ENCODE measurements around the gene ZNRF3. TPM values are rescaled to one million over a fixed set of nuclear protein-coding genes. Genes with fewer than 3 reads are reported as not detected.
"Not testable (repeated sequence)": the region's sequence is repeated elsewhere in the genome, so short reads cannot be mapped to it uniquely, and the experiment has no call there.

The ZNRF3 gene
- total RNA-seq, 1 donor from 2014 or later = 3.3 TPM

DNA sequence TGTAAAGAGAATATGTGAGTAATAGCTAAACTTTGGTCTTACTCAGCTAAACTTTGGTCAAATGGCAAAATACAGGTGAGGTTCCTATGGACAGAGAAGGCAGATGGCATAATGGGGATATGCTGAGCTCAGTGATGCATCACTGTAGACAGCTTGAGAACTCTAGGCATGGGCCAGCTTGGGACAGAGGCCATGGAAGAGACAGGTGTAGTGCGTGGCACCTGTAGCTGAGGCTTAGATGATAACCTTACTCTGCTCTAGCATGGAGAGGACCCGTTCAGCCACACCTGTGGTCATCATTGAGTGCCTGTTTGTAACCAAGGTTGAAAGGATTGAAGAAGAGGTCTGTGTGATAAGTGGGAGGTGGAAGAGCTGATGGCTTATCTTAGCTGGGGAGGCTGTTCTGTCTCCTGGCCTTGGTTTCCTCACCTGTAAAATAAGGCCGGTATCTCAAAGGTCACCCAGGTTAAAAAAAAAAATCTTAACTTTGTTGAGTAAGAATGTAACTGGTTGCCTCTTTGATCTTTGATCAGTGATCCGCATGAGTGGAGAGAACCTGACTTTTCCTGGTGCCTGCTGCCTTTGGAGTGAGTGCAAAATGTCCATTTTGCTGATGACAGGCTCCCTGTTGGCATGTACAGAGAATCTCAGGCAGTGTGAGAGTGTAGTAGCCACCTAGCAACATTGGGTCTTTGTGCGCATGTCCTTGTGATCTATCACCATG lies 48.6 kb downstream of the ZNRF3 start:
- DNase-seq (ENCODE audit: low read depth, low spot score) = no peak

DNA sequence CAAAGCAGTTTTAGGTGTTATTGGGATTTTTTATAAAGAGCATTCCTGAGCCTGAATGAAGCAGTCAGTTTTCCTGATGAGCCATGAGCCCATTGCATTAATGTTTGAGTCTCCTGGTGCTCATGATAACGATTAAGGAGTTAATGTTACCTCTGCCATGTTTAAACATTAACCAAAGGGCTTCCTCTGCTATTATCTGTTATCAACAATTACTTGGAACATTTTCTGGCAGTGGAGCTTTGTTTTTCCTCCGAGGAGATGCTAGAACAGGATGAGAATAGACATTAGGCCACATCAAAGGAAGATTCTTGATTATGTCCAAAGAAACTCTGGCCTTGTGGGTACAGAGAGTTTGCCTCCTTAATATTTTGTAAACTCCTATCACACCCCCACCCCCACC lies 49.9 kb downstream of the ZNRF3 start:
- DNase-seq (ENCODE audit: low read depth, low spot score) = no peak

DNA sequence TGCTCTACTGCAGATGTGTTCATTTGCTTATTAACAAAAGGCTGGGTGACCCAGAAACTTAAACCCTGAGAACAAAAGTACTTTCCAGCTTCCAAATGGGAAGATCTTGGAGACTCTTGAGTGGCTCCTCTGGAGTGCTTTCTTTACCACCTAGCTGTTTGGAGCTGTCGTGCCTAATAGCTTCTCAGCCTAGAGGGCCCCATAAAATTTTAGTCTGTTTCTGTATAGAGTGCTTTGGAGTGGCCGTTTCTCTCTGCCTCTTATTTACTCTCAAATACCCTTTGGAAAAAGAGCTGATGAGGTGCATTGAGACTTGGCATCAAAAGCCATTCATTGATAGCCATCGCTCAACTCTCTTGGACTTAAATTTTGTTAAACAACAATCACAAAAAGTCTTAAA lies 50.7 kb downstream of the ZNRF3 start:
- no peak for DNase-seq (ENCODE audit: low read depth, low spot score)

DNA sequence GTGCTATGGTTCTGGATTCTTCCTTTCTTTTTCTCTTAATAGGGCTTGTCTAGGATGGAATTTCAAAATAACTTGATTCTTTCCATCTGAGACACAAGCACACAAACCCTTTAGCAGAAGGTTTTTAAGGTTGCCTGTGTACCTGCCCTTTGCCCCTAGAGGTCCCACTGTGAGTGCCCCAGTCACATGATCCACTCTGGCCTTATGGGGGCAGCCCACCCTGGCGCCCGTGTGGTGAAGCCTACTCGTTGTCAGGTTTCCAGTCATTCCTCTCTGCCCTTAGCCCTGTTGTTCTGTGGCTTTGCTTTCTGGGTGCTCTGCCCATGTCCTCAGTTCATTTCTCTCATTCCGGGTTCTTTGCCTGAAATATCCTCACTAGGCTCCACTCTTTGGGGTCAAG lies 51.8 kb downstream of the ZNRF3 start:
- no peak for DNase-seq (ENCODE audit: low read depth, low spot score)

DNA sequence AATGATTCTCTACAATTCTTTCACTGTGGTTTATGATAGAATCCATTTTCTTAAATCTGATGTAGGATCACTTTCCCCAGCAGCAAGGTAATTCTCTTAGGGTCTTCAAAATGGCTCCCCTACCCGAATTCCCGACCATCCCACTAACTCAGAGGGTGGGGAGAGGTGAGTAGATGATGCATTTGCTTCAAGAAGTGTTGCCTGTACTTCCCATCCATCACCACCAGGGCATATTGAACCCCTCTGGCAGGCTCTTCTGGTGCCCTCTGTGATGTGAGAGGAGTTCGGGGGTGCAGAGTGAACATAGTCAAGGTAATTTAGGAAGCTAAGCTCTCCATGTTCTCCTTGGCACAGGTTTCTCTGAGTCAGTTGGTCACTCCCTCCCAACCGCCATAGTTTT lies 52.3 kb downstream of the ZNRF3 start:
- DNase-seq (ENCODE audit: low read depth, low spot score) = no peak

DNA sequence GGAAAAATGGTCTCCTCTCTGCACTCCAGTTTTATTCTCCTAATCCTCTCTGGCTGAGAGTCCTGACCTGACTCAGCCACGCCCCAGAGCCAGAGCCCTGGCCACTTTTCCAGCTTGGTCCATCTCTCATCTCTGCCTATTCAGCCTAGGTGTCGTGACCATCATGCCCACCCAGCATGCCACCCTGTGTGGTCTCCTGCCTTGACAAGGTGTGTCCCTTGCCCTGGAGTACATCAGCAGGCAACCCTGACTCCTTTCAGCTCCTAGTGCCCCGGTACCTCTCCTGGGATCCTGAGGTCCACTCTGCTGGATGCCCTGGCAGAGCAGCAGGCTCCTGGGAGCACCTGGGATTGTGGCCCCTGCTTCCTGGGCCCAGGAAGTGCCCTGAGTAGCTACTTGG lies 52.8 kb downstream of the ZNRF3 start:
- DNase-seq (ENCODE audit: low read depth, low spot score) = no peak

DNA sequence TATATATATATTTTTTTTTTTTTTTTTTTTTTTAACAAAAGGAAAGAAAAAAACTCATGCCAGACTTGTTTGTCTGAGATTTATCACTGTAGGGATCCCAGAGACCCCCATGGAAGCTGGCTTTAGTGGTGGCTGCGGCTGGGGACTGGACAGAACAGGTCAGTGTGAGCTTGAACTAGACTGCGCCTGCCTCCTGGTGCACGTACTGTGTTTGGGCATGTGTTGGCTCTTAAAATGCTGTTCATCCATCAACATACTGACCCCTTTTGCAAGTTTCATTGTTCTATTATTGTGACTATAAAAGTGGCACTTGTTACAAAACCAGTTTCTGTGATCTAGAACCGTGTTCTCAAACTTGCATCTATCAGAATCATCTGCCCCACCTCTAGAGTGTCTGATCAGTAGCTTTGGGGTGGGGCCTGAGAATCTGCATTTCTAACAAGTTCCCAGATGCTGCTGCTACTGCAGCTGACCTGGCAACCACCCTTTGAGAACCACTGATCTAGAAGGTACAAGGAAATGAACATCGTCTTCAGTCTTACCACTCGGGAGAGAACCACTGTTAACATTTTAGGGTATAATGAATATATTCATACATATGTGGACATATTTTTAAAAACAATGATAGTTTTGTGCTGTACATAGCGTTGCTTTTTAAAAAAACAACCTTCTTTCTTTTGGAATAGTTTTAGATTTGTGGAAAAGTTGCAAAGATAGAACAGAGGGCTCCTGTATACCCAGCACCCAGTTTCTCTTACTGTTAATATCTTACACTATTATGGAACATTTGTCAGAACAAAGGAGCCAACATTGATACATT lies 54.0 kb downstream of the ZNRF3 start:
- no peak for DNase-seq (ENCODE audit: low read depth, low spot score)

DNA sequence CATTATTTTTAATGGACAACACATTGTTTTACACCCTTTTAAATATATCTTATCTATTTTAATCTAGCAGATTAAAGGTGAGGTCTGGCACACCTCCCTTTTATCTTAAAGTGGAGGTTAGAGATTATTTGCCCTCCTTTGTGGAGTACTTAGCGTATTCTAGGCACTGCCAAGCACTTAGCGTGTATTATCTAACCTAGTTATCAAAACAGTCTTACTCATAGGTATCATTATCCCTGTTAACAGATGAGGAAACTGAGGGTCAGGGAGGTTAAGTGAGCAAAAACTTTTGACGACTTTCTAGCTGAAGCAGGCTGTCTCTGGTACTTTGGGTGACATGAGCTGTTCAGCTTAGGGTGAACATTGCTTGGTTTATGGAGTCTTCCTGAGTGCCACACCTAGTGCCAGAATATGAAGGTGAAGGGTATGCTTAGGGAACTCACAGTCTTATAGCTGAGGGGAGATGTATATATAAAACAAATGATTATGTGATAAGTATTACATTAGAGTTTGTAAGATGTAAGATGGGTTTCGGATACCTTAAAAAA lies 55.0 kb downstream of the ZNRF3 start:
- DNase-seq (ENCODE audit: low read depth, low spot score) = no peak

DNA sequence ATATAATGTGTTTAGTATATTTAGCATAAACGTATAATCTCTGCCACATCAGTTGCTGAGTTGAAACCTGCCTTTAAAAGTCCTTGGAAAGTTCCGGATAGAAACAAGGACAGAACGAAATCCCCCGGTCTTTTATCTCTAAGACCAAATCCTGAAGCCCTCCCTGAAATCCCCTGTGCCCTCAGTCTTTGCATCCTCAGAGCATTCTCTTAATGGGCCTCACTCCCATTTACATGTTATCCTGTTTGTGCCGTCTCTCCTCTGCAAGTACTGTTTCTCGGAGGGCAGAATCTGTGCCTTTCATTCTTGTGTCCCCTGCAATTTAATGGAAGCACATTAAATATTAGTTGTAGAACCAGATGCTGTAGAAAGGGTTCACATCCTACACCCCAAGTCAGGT lies 56.0 kb downstream of the ZNRF3 start:
- no peak for DNase-seq (ENCODE audit: low read depth, low spot score)

DNA sequence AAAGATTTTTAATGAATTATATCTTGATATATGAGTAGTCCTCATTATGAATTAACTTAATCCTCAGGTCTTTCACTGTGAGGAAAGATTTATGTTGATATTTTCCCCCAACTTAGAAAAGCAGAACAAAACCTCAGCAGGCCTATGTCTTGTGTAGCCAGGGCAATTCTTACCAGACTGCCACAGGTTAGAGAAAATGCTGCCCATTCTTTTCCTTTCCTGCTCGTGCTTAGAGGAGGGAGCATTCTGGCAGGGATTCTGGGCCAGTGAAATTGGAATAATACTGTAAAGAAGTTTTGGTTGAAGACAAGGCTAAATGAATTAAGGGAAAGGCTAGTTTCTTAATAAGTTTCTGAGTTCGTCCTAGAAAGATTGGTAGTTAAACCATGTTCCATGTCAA lies 56.6 kb downstream of the ZNRF3 start:
- DNase-seq (ENCODE audit: low read depth, low spot score) = no peak

DNA sequence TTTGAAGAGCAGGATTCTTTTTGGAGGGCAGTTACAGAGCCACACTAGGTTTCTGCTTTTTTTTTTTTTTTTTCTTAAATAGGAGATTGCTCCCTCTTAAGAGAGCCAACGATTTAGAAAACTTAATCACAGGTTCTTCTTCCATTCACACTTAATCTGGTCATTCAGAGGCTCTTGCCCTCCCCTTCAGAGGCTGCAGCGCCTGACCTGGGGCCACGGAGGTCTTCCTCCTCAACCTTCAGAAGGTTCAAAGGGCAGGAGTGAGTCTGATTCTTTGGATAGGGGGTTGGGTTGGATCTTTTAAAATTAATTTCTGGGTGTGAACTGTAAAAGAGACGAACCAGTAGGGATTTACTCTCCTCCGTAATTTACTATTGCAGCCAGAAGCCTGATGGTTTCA lies 57.1 kb downstream of the ZNRF3 start:
- DNase-seq (ENCODE audit: low read depth, low spot score) = no peak

DNA sequence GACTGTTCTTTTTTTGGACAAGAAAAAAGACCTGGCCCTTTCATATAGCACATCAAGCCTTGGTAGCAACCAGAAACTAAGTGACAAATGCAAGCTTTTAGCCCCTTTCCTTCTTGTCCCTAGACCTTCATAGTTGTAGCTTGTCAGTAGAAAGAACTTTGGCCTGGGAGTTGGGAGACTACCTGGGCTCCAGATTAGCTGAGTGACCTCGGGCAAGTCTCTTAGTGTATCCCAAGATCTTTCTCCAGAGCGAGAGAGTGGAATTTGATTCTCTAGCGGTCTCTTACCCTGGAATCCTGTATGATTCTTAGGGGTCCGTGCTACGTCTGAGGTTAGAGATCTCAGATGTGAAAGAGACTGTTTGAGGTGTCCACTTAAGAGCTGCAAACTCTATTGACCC lies 59.0 kb downstream of the ZNRF3 start:
- no peak for DNase-seq (ENCODE audit: low read depth, low spot score)

DNA sequence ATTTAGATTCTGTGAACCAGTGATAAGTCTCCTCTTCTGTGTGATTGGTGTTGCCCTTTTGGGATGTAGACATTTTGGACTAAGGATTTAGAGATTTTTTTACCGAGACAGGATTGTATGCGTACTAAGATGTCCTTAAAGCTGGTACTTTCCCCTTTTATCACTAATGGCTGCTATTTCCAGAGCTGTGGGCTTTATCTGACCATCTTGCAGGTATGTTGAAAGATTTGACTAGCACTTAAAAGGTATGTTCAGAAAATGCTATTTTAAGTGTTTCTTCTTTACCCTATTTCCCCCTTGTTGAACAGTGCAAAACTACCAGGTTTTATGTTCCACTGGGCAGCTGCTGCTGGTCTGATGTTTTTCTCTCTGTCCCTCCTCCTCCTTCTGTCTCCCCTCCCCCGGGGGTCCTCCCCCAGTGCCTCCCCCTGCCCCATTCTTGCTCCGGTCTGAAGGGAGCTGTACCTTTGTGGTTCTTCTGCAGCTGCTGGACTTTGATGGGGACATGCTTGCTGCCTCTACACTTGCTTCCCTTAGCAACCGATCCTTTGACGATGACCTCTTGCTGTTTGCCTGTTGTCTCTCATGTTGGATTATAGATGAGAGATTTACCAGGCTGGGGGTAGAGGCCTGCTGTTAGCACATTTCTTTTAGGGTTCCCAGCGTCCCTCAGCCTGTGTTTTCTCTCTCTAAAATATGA lies 59.6 kb downstream of the ZNRF3 start:
- DNase-seq (ENCODE audit: low read depth, low spot score) = no peak

DNA sequence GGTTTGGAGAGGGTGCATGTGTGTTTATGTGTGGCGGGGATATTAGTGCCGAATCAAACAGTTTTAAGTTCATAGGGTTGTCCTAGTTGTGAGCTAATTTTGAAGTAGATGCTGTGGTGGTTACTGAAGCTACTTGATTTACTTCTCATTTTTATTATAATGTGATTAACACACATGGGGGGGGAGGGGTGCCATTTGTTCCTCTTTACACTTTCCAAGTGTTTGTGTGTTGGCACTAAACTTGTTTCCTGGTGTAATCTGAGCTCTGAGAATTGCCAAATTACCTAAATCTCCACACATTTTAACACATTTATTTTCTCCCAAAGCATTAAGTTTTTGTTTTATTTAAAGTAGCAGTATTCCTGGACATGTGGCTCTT lies 60.1 kb downstream of the ZNRF3 start:
- DNase-seq (ENCODE audit: low read depth, low spot score) = no peak

DNA sequence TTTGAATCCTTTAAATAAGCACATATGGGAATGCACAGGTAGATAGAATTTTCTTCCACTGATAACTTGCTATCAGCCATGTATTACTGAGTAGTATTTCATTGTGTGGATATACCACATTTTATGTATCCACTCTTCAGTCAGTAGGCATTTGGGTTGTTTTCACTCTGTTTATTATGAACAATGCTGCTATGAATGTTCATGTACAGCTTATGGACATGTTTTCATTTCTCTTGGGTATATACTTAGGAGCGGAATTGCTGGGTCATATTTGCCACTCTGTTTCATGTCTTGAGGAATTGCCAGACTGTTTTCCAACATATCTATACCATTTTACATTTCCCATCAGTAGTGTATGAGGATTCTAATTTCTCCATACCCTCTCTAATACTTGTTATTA lies 63.8 kb downstream of the ZNRF3 start:
- DNase-seq (ENCODE audit: low read depth, low spot score) = no peak

DNA sequence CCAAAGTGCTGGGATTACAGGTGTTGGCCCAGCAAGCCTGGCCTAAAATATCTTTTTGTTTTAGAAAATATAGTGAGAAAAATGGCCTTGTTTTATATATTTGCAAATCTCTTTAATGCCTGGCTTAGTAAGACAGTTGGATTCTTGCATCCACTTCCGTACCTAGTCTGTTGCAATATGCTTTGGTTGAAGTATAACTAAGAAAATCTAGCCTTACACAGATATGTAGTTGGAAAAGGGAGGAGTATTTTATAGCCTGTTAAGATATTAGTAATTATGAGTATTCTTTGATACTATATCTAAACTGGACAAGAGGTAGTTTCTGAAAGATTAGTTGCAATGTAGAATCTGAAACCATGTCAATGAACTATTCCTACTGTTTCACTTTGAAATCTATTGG lies 65.1 kb downstream of the ZNRF3 start:
- DNase-seq (ENCODE audit: low read depth, low spot score) = no peak

DNA sequence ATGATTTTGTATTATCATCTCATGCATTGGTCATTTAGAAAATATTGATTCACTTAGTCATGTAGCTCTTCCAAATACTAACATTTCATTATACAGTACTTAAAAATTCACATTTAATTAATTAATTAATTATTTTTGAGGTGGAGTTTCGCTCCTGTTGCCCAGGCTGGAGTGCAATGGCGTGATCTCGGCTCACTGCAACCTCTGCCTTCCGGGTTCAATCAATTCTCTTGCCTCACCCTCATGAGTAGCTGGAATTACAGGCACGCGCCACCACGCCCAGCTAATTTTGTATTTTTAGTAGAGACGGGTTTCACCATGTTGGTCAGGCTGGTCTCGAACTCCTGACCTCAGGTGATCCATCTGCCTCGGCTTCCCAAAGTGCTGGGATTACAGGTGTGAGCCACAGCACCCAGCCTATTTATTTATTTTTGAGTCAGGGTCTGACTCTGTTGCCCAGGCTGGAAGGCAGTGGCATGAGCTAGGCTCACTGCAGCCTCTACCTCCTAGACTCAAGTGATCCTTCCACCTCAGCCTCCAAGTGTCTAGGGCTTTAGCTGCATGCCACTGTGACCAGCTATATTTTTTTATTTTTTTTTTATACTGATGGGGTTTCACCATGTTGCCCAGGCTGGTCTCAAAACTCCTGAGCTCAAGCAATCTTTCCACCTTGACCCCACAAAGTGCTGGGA lies 65.6 kb downstream of the ZNRF3 start:
- not testable (repeated sequence) for DNase-seq (ENCODE audit: low read depth, low spot score)

DNA sequence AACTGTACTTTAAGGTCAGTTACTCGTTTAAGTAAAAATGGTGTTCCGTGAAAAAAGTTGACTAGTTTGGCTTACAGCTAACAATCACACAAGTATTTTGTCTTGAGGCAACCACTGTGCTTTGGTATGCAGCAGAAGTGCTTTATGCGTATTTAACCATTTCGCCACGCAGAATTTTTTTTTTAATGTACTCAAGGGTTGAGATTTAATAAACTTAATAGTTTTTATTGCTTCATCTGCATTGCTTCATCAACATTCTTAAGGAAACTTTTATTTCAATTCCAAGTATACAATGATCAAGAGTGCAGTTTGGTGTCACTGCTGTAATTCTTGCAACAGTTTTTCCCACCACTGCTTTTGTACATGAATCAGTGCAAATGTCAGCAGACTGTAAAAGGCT lies 66.4 kb downstream of the ZNRF3 start:
- no peak for DNase-seq (ENCODE audit: low read depth, low spot score)

DNA sequence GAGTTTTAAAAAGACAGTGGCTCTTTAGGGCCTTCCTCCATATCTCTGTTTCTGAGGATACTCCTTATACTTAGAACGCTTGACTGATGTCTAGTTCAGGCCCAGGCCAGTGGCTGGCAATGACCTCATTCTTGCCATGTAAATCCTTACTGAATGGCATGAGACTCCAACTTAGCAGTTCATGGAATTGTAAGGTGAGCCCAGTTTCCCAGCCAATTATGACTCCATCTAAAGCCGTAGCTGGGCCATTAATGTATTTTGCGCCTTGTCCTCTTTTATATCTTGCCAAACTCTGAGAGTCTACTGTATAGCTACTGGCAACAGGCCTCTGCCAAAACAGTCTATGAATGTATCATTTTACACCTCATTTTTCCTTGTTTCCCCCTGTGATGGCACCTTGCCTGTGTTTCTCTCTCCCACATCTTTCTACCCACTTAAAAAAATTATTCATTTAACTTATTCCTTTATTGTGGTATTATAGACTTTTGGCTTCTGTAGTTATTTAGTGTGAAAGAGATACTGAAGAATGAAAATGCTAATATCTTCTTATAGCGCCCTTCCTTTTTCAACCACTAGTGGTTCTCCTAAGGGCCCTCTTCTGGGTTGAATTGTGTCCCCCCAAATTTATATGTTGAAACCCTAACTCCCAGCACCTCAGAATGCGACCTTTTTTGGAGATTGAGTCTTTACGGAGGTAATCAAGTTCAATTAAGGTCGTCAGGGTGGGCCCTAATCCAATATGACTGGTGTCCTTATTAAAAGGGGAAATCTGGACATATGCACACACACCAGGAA lies 67.4 kb downstream of the ZNRF3 start:
- DNase-seq (ENCODE audit: low read depth, low spot score) = no peak

DNA sequence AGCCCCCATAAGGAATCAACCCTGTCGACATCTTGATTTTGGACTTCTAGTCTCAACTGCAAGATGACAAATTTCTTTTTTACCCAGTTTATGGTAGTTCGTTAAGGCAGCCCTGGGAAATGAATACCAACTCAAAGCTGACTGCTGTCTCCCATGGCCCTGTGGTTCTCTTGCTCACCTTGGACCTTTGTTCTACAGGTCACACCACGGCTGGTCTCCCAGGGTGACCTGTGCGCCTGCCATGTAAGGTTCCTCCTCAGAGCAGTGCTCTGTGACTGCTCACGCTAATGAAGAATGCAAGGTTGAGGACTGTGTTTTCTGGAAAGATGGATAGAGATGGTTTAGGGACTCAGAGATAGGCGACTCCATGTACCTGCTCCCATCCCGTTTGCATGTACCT lies 68.2 kb downstream of the ZNRF3 start:
- DNase-seq (ENCODE audit: low read depth, low spot score) = no peak

All from pulmonary artery endothelial cell (primary cell).